AG04450 (cell line): ENCODE results near the gene CARMIL1. TPM values are rescaled to one million over a fixed set of nuclear protein-coding genes. Genes with fewer than 3 reads are reported as not detected.

Experiments
- CTCF ChIA-PET: fragments of 300-600, 350-600 bp; formaldehyde crosslinking; extraction: SDS; loops from one replicate; lab custom pipeline; 2022; ENCODE audit warnings: antibody characterized with exemption, inconsistent platforms; lab: Charles Lee
- POLR2A ChIA-PET: fragments of 350-600 bp; formaldehyde crosslinking; extraction: SDS; loops from one replicate; lab custom pipeline; 2021; ENCODE audit warnings: antibody characterized with exemption, inconsistent platforms; lab: Yijun Ruan, JAX
- DNase-seq: peaks from one replicate; pipeline ENCODE4 v3.0.0-alpha.2; 2011; ENCODE audit warnings: low read depth, low spot score
- H3K27ac ChIP-seq: one replicate; pipeline ENCODE4 v1.5.1; 2012; ENCODE audit warnings: low read depth, low read length, control low read depth
- H3K27me3 ChIP-seq: one replicate; pipeline ENCODE4 v1.6.0; 2012; ENCODE audit warnings: low read length; ENCODE audit not compliant: control insufficient read depth, insufficient read depth
- H3K4me3 ChIP-seq: 2 replicates; pipeline ENCODE4 v1.5.1; 2011; ENCODE audit warnings: mild to moderate bottlenecking, low read depth, low read length, control low read depth
- H3K9me3 ChIP-seq: 2 replicates; pipeline ENCODE4 v1.5.1; 2012; ENCODE audit warnings: low read length; ENCODE audit not compliant: control insufficient read depth, insufficient read depth
- CTCF ChIP-seq: IDR thresholded peaks from 2 replicates; pipeline ENCODE4 v1.5.1; 2011; ENCODE audit warnings: low read depth, low read length, control low read depth, inconsistent platforms
- polyA plus RNA-seq: library from polyadenylated mRNA; depleted of rRNA; stranded (reverse); fragments of >200 nt; gene quantifications from 2 replicates; pipeline ENCODE4 v1.2.3, GENCODE V29; 2011

Gene CARMIL1
- polyA plus RNA-seq, 1 experiment = 0.55 TPM

GRCh38 chr6:25457516-25457915 is 178.3 kb downstream of the CARMIL1 start:
- TF ChIP-seq CTCF = no peak
- POLR2A ChIA-PET = no interaction called here
- Histone ChIP-seq H3K9me3 (no peaks in the 10 kb centered on the region), H3K27me3 (no peaks in the 10 kb centered on the region), H3K27ac (no peak overlapping the region), H3K4me3 (no peak overlapping the region)
- DNase-seq = no peak
- CTCF ChIA-PET = interaction anchor here (1.2 kb wide), 1 partner anchor 192 kb away, joined by 6 read pairs; no protein-coding TSS in a partner anchor

DNA sequence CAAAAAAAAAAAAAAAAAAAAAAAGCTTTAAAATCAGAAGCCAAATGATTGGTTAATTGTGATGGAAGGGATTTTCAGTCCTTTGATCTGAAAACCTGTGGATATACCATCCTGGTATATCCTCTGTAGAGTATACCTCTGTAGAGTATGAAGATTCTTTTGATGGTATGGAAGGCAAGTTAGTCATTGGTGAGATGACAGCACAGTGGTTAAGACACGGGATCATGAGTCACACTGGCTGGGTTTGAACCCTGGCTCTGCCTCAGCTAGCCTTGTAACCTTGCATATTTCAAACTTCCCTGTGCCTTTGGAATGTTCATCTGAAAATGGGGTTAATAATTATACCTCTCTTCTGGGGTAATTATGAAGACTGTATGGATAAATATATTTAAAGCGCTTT is 179.3 kb downstream of the CARMIL1 start:
- no peak for TF ChIP-seq CTCF
- H3K27me3 ChIP-seq = no peaks in the 10 kb centered on the region
- CTCF ChIA-PET = interaction anchor here (0.6 kb wide), 1 partner anchor 33 kb away, joined by 4 read pairs; no protein-coding TSS in a partner anchor
- POLR2A ChIA-PET = no interaction called here
- H3K4me3 ChIP-seq = no peak overlapping the region
- DNase-seq = no peak
- H3K9me3 ChIP-seq = no peaks in the 10 kb centered on the region
- H3K27ac ChIP-seq = no peak overlapping the region

DNA sequence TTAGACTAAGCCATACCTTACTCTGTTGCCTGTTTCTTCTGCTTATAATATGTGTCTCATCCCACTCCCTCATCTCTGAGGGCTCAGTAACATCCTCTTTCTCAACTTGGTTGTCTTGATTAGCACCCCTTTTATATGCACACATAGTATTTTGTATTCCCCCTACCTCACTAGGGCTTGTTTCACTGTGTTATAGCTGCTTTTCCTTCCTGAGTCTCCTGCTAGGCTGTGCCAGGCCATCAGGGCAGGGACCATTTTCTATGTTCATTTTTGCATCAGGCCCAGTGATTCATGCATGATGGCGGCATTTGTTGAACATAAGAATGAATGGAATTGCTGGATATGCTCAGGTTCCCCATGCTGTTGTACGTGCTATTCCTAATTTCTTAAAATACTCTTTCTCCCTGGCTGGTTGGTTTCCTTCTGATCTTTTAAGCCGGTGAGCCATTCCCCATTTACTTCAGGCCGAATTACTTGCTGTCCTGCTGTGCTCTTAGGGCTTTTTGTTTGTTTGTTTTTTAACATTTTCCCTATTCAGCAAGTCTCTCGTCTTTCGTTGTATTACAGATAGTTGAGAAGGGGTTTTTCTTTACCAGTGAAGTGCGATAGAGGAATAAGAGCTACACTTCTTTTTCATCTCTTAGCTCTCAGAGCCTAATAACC is 183.2 kb downstream of the CARMIL1 start:
- DNase-seq = no peak
- H3K27ac ChIP-seq = no peak overlapping the region
- no peak for TF ChIP-seq CTCF
- no peaks in the 10 kb centered on the region for H3K27me3 ChIP-seq
- ChIA-PET CTCF (no interaction called here), POLR2A (no interaction called here)
- H3K9me3 ChIP-seq = no peaks in the 10 kb centered on the region
- H3K4me3 ChIP-seq = no peak overlapping the region

GRCh38 chr6:25463441-25463840 is 184.3 kb downstream of the CARMIL1 start:
- POLR2A ChIA-PET = no interaction called here
- H3K27me3 ChIP-seq = no peaks in the 10 kb centered on the region
- no peak for TF ChIP-seq CTCF
- no peak overlapping the region for H3K27ac ChIP-seq
- CTCF ChIA-PET = no interaction called here
- H3K9me3 ChIP-seq = no peaks in the 10 kb centered on the region
- no peak for DNase-seq
- H3K4me3 ChIP-seq = no peak overlapping the region

- Histone ChIP-seq H3K9me3 (no peaks in the 10 kb centered on the region), H3K4me3 (no peak overlapping the region), H3K27ac (no peak overlapping the region), H3K27me3 (no peaks in the 10 kb centered on the region)
- DNase-seq = no peak
- no peak for TF ChIP-seq CTCF
- POLR2A ChIA-PET = no interaction called here
- CTCF ChIA-PET = interaction anchor here (0.9 kb wide), 1 partner anchor 25 kb away, joined by 3 read pairs; no protein-coding TSS in a partner anchor
These were observed 185.1 kb downstream of the CARMIL1 start for GRCh38 chr6:25464225-25464624.
